ENCODE data around the gene CLCN3. TPM values are rescaled to one million over a fixed set of nuclear protein-coding genes. Genes with fewer than 3 reads are reported as not detected.

CLCN3 gene
- total and polyA plus RNA-seq, 10 of the 15 experiments (the other 5 are each of a cell fraction or from before 2014, with no cell fraction given), result 4.0 to 22.8 (median 11.8) TPM

- H2AFZ ChIP-seq (ENCODE audit: control insufficient read depth, low read depth, low read length), result no peak overlapping the region
- 98% methylated on average over 4 of the region's 4 CpGs for WGBS (ENCODE audit: insufficient coverage, insufficient replicate concordance, low lambda C conversion rate, missing lambda C conversion rate)
- H3K27ac ChIP-seq (ENCODE audit: control insufficient read depth, insufficient read depth), result no peak overlapping the region
- DNase-seq (ENCODE audit: low read depth, low spot score), result no peak
- intact Hi-C loops (cut with micrococcal nuclease; ENCODE audit: unreplicated experiment), result no loop called here
- no peaks in the 10 kb centered on the region for H3K27me3 ChIP-seq (replicated peaks in 1 of 2; ENCODE audit: control insufficient read depth in 2 of 2, insufficient read depth in 2 of 2, low read length in 1 of 2)
- H4K20me1 ChIP-seq (ENCODE audit: control insufficient read depth, insufficient read depth), result no peaks in the 10 kb centered on the region
- no peaks in the 10 kb centered on the region for H3K79me2 ChIP-seq (ENCODE audit: control insufficient read depth, insufficient read depth, low read length)
- ChIA-PET RAD21 (ENCODE audit: unreplicated experiment) (no interaction called here), SMC1A (ENCODE audit: uncharacterized antibody, unreplicated experiment) (interaction anchor here (0.9 to 3.0 kb wide), 4 partner anchors 10 to 22 kb away, joined by 3 to 11 read pairs (median 7); no protein-coding TSS in a partner anchor), POLR2A (no interaction called here), CTCF (no interaction called here)
- no TSS peak for BruUV-seq (replicated peaks)
- no peak overlapping the region for H3K9ac ChIP-seq (ENCODE audit: control insufficient read depth, insufficient read depth, low read length)
- no peak for ATAC-seq
- H3K4me2 ChIP-seq (ENCODE audit: control insufficient read depth, insufficient read depth), result no peak overlapping the region
- in situ Hi-C loops (cut with MboI), result no loop called here
- H3K9me3 ChIP-seq (replicated peaks; ENCODE audit: control insufficient read depth, insufficient read depth, low read length), result no peaks in the 10 kb centered on the region
- no peak overlapping the region for H3K4me3 ChIP-seq
- FAIRE-seq, result no peak
- no peaks in the 10 kb centered on the region; a peak in 1 of 4 replicates for H3K36me3 ChIP-seq (ENCODE audit: control insufficient read depth in 2 of 2, insufficient read depth in 2 of 2, low read length in 1 of 2)
- H3K4me1 ChIP-seq (ENCODE audit: control insufficient read depth, insufficient read depth, low read length), result no peaks in the 10 kb centered on the region
- TF ChIP-seq FOS (IDR thresholded peaks at IDR 0.05; ENCODE audit: borderline replicate concordance, extremely low read depth, insufficient read length), result no peak
- TF ChIP-seq CBFB (IDR thresholded peaks at IDR 0.05; ENCODE audit: low read depth), result no peak
Observed at GRCh38 chr4:169682372-169683047, 62.1 kb downstream of the CLCN3 start.

- no peak overlapping the region for H3K9ac ChIP-seq (ENCODE audit: control insufficient read depth, insufficient read depth, low read length)
- H2AFZ ChIP-seq (ENCODE audit: control insufficient read depth, low read depth, low read length), result no peak overlapping the region
- in situ Hi-C loops (cut with MboI) (no loop called here), intact Hi-C loops (cut with micrococcal nuclease; ENCODE audit: unreplicated experiment) (no loop called here)
- no peaks in the 10 kb centered on the region for H3K79me2 ChIP-seq (ENCODE audit: control insufficient read depth, insufficient read depth, low read length)
- ChIA-PET CTCF (interaction anchor here (1.2 kb wide), 1 partner anchor 15 kb away, joined by 3 read pairs; no protein-coding TSS in a partner anchor), POLR2A (no interaction called here), RAD21 (ENCODE audit: unreplicated experiment) (no interaction called here), SMC1A (ENCODE audit: uncharacterized antibody, unreplicated experiment) (interaction anchor here (0.7 kb wide), 1 partner anchor 20 kb away, joined by 3 read pairs; no protein-coding TSS in a partner anchor)
- no TSS peak for BruUV-seq (replicated peaks)
- no peaks in the 10 kb centered on the region for H3K27me3 ChIP-seq (replicated peaks in 1 of 2; ENCODE audit: control insufficient read depth in 2 of 2, insufficient read depth in 2 of 2, low read length in 1 of 2)
- FAIRE-seq (peak; percentile 31), ATAC-seq (no peak), DNase-seq (ENCODE audit: low read depth, low spot score) (no peak)
- no peaks in the 10 kb centered on the region for H3K9me3 ChIP-seq (replicated peaks; ENCODE audit: control insufficient read depth, insufficient read depth, low read length)
- H3K4me1 ChIP-seq (ENCODE audit: control insufficient read depth, insufficient read depth, low read length), result no peaks in the 10 kb centered on the region
- WGBS (ENCODE audit: insufficient coverage, insufficient replicate concordance, low lambda C conversion rate, missing lambda C conversion rate), result 100% methylated on average over 1 of the region's 1 CpG
- no peak overlapping the region for H3K4me2 ChIP-seq (ENCODE audit: control insufficient read depth, insufficient read depth)
- H4K20me1 ChIP-seq (ENCODE audit: control insufficient read depth, insufficient read depth), result no peaks in the 10 kb centered on the region
- peaks cover 0 to 3% of the 10 kb centered on the region in 2 experiments; a peak in 1 of 4 replicates for H3K36me3 ChIP-seq (ENCODE audit: control insufficient read depth in 2 of 2, insufficient read depth in 2 of 2, low read length in 1 of 2)
- no peak overlapping the region for H3K4me3 ChIP-seq
- no peak overlapping the region for H3K27ac ChIP-seq (ENCODE audit: control insufficient read depth, insufficient read depth)
- TF ChIP-seq SREBF1 (IDR thresholded peaks at IDR 0.05; ENCODE audit: low read length), result no peak
- TF ChIP-seq TBL1XR1 (IDR thresholded peaks at IDR 0.05; ENCODE audit: low read depth, low read length), result no peak
- no peak for TF ChIP-seq STAT3 (IDR thresholded peaks at IDR 0.05; ENCODE audit: low read depth, low read length)
- no peak for TF ChIP-seq ELK1 (IDR thresholded peaks at IDR 0.05; ENCODE audit: low read depth, low read length)
- no peak for TF ChIP-seq MLLT1 (IDR thresholded peaks at IDR 0.05)
- no peak for TF ChIP-seq SREBF2 (IDR thresholded peaks at IDR 0.05; ENCODE audit: low read length)
- no peak for TF ChIP-seq HSF1 (IDR thresholded peaks at IDR 0.05; ENCODE audit: low read depth, low read length)
- no peak for TF ChIP-seq HDAC2 (IDR thresholded peaks at IDR 0.05)
- no peak for TF ChIP-seq RBBP5 (conservative IDR thresholded peaks at IDR 0.05)
- TF ChIP-seq NR2F1 (conservative IDR thresholded peaks at IDR 0.05), result no peak
- no peak for TF ChIP-seq HDAC6 (IDR thresholded peaks at IDR 0.05; ENCODE audit: unreplicated experiment)
- TF ChIP-seq CBX3 (IDR thresholded peaks at IDR 0.05; ENCODE audit: borderline replicate concordance, low read depth), result no peak
- no peak for TF ChIP-seq CEBPB (IDR thresholded peaks at IDR 0.05; ENCODE audit: borderline replicate concordance in 1 of 2, low read depth in 2 of 2, low read length in 2 of 2)
Observed at GRCh38 chr4:169689681-169690080, 69.3 kb downstream of the CLCN3 start.
